GM23338 (cell line): Measurements from ENCODE around the gene NDUFA7. TPM values are rescaled to one million over a fixed set of nuclear protein-coding genes. Genes with fewer than 3 reads are reported as not detected.

Source experiments
- ATAC-seq: fragments of 200-7000 bp; cut with Tn5 transposase; 3 replicates; pipeline ENCODE4 v1.9.1; 2020
- DNase-seq: peaks from one replicate; pipeline ENCODE4 v3.0.0-alpha.2; 2015; ENCODE audit warnings: low spot score
- H2AFZ ChIP-seq: fragments of 200-600 bp; sonication (generic); 2 replicates; pipeline ENCODE4 v1.8.0; 2016; ENCODE audit warnings: antibody characterized with exemption, mild to moderate bottlenecking, moderate library complexity
- H3F3A ChIP-seq: fragments of 200-600 bp; sonication (generic); replicated peaks from 2 replicates; pipeline ENCODE4 v1.8.0; 2017; ENCODE audit warnings: antibody characterized with exemption, mixed run types, low read depth
- H3K27ac ChIP-seq: fragments of 200-600 bp; sonication (generic); 2 replicates; pipeline ENCODE4 v1.6.1; 2016; ENCODE audit warnings: low read depth
- H3K27me3 ChIP-seq: fragments of 200-600 bp; sonication (generic); 2 replicates; pipeline ENCODE4 v1.8.0; 2016; ENCODE audit warnings: mild to moderate bottlenecking, mixed run types, moderate library complexity; ENCODE audit not compliant: insufficient read depth
- H3K36me3 ChIP-seq: fragments of 200-600 bp; sonication (generic); 2 replicates; pipeline ENCODE4 v1.8.0; 2016; ENCODE audit warnings: mild to moderate bottlenecking; ENCODE audit not compliant: insufficient read depth
- H3K4me1 ChIP-seq: fragments of 200-600 bp; sonication (generic); 2 replicates; pipeline ENCODE4 v1.8.0; 2016; ENCODE audit warnings: mild to moderate bottlenecking, moderate library complexity; ENCODE audit not compliant: insufficient read depth
- H3K4me2 ChIP-seq: fragments of 200-600 bp; sonication (generic); 2 replicates; pipeline ENCODE4 v1.7.1; 2017; ENCODE audit warnings: mixed run types
- H3K4me3 ChIP-seq: fragments of 200-600 bp; sonication (generic); 2 replicates; pipeline ENCODE4 v1.6.1; 2016; ENCODE audit warnings: mixed run types
- H3K79me2 ChIP-seq: fragments of 200-600 bp; sonication (generic); replicated peaks from 2 replicates; pipeline ENCODE4 v1.8.0; 2017; ENCODE audit warnings: mild to moderate bottlenecking; ENCODE audit not compliant: insufficient read depth
- H3K9me2 ChIP-seq: fragments of 200-600 bp; sonication (generic); 2 replicates; pipeline ENCODE4 v1.8.0; 2017; ENCODE audit not compliant: insufficient read depth
- H4K20me1 ChIP-seq: fragments of 200-600 bp; sonication (generic); replicated peaks from 2 replicates; pipeline ENCODE4 v1.8.0; 2017; ENCODE audit warnings: mild to moderate bottlenecking; ENCODE audit not compliant: insufficient read depth
- H3K27ac Mint-ChIP-seq: 2 replicates; pipeline ENCODE4 v1.8.0; 2020; ENCODE audit warnings: inconsistent platforms, mild to moderate bottlenecking, moderate library complexity, mixed read lengths
- H3K27me3 Mint-ChIP-seq: 3 replicates; pipeline ENCODE4 v1.8.0; 2022; ENCODE audit warnings: low read depth, mild to moderate bottlenecking, moderate library complexity, mixed read lengths, inconsistent platforms; ENCODE audit not compliant: insufficient read depth, poor library complexity
- H3K36me3 Mint-ChIP-seq: 3 replicates; pipeline ENCODE4 v1.8.0; 2021; ENCODE audit warnings: low read depth, mild to moderate bottlenecking, inconsistent platforms, moderate library complexity, mixed read lengths
- H3K4me1 Mint-ChIP-seq: 3 replicates; pipeline ENCODE4 v1.8.0; 2020; ENCODE audit warnings: mild to moderate bottlenecking, inconsistent platforms, mixed read lengths
- H3K4me3 Mint-ChIP-seq: 3 replicates; pipeline ENCODE4 v1.8.0; 2021; ENCODE audit warnings: moderate library complexity, mild to moderate bottlenecking, inconsistent platforms, mixed read lengths
- H3K9me3 Mint-ChIP-seq: 3 replicates; pipeline ENCODE4 v1.8.0; 2020; ENCODE audit warnings: moderate library complexity, mild to moderate bottlenecking, inconsistent platforms, mixed read lengths
- CREB1 ChIP-seq: fragments of 250-450 bp; sonication (Bioruptor Pico); IDR thresholded peaks from 2 replicates; pipeline ENCODE4 v1.5.0; 2020; ENCODE audit warnings: low read depth, mild to moderate bottlenecking, moderate library complexity
- CTCF ChIP-seq, 2 experiments: fragments of 200-600 bp in 1 of 2; sonication (generic) in 1 of 2; conservative IDR thresholded peaks; 2 replicates each; pipeline versions ENCODE4 v1.5.1 to v1.6.1; 2016 to 2017; ENCODE audit warnings: antibody characterized with exemption in 2 of 2, low read depth in 2 of 2, mild to moderate bottlenecking in 2 of 2, moderate library complexity in 1 of 2
- ETS1 ChIP-seq: IDR thresholded peaks from 2 replicates; pipeline ENCODE4 v1.6.1; 2016; ENCODE audit warnings: antibody characterized with exemption
- JUNB ChIP-seq: IDR thresholded peaks from one replicate; pipeline ENCODE4 v1.6.1; 2016; ENCODE audit warnings: antibody characterized with exemption; ENCODE audit not compliant: unreplicated experiment
- NANOG ChIP-seq: IDR thresholded peaks from 2 replicates; pipeline ENCODE4 v1.6.1; 2016; ENCODE audit warnings: antibody characterized with exemption, borderline replicate concordance
- POLR2AphosphoS5 ChIP-seq: IDR thresholded peaks from 2 replicates; pipeline ENCODE4 v1.6.1; 2016; ENCODE audit warnings: antibody characterized with exemption, low read depth
- REST ChIP-seq: IDR thresholded peaks from one replicate; pipeline ENCODE4 v1.6.1; 2018; ENCODE audit warnings: antibody characterized with exemption; ENCODE audit not compliant: unreplicated experiment
- STAT1 ChIP-seq: IDR thresholded peaks from one replicate; pipeline ENCODE4 v1.6.1; 2016; ENCODE audit warnings: antibody characterized with exemption; ENCODE audit not compliant: unreplicated experiment
- ZNF114 ChIP-seq: fragments of 250-450 bp; sonication (Bioruptor Pico); IDR thresholded peaks from 2 replicates; pipeline ENCODE4 v1.5.0; 2020; ENCODE audit warnings: mild to moderate bottlenecking, moderate library complexity
- ZNF331 ChIP-seq: fragments of 250-450 bp; sonication (Bioruptor Pico); IDR thresholded peaks from 2 replicates; pipeline ENCODE4 v1.5.0; 2020; ENCODE audit warnings: low read depth, mild to moderate bottlenecking, moderate library complexity
- ZNF462 ChIP-seq: fragments of 250-450 bp; sonication (Bioruptor Pico); IDR thresholded peaks from 2 replicates; pipeline ENCODE4 v1.5.0; 2020; ENCODE audit warnings: mild to moderate bottlenecking, moderate library complexity
- polyA plus RNA-seq: library from polyadenylated mRNA; unstranded; fragments of >200 nt; fragmentation: Nextera tagmentation; extraction: Ambion mirVana; gene quantifications from 2 replicates; pipeline ENCODE4 v1.2.1, GENCODE V29; 2016
- total RNA-seq: library from RNA; depleted of rRNA; stranded (reverse); fragments of >200 nt; shearing (Covaris generic); gene quantifications from 2 replicates; pipeline ENCODE4 v1.2.3, GENCODE V29; 2014

NDUFA7 gene
- total and polyA plus RNA-seq, 2 experiments from 2014 or later: 35.1 to 344 TPM

GRCh38 chr19:8360196-8360595 is 39.0 kb upstream of the NDUFA7 start (continued):
- TF ChIP-seq ETS1: no peak
- TF ChIP-seq POLR2AphosphoS5: no peak
- no peak for TF ChIP-seq STAT1
- no peak for TF ChIP-seq ZNF331 (CRISPR knock-in tag)
- no peak for TF ChIP-seq JUNB

GRCh38 chr19:8358948-8359347 is 37.8 kb upstream of the NDUFA7 start:
- Histone ChIP-seq H3K27me3 (peaks cover 23% of the 10 kb centered on the region), H3K4me3 (no peak overlapping the region), H3K4me2 (no peak overlapping the region), H3F3A (peaks cover 9% of the 10 kb centered on the region; the same call in 1 of the 2 replicates), H3K4me1 (peaks cover 6% of the 10 kb centered on the region; the same call in 1 of the 2 replicates), H3K79me2 (no peaks in the 10 kb centered on the region), H4K20me1 (no peaks in the 10 kb centered on the region), H3K36me3 (no peaks in the 10 kb centered on the region), H2AFZ (no peak overlapping the region), H3K9me2 (no peaks in the 10 kb centered on the region), H3K27ac (no peak overlapping the region)
- Mint-ChIP-seq H3K9me3 (no peaks in the 10 kb centered on the region), H3K36me3 (no peaks in the 10 kb centered on the region), H3K4me1 (peaks cover 5% of the 10 kb centered on the region), H3K27ac (no peak overlapping the region), H3K27me3 (peaks cover 15% of the 10 kb centered on the region), H3K4me3 (no peak overlapping the region)
- ATAC-seq (no peak), DNase-seq (no peak)
- no peak for TF ChIP-seq REST
- no peak for TF ChIP-seq ZNF331 (CRISPR knock-in tag)
- TF ChIP-seq NANOG: no peak
- TF ChIP-seq STAT1: no peak
- no peak for TF ChIP-seq CTCF (conservative IDR thresholded peaks at IDR 0.05; ENCODE audit: low read depth in 2 of 2)
- TF ChIP-seq ZNF114 (CRISPR knock-in tag): no peak
- TF ChIP-seq JUNB: no peak
- no peak for TF ChIP-seq ZNF462
- no peak for TF ChIP-seq ETS1
- no peak for TF ChIP-seq CREB1 (CRISPR knock-in tag)
- TF ChIP-seq POLR2AphosphoS5: no peak
